ENCODE data around the gene HBA2. TPM values are rescaled to one million over a fixed set of nuclear protein-coding genes. Genes with fewer than 3 reads are reported as not detected.

The HBA2 gene
- polyA plus RNA-seq, 3 donors, result 2.8 to 193 (median 158) TPM

GRCh38 chr16:166375-167121 lies 6.1 kb upstream of the HBA2 start:
- Mint-ChIP-seq H3K27me3 (ENCODE audit: low read depth in 3 of 3) (peaks cover 72 to 85% (median 78%) of the 10 kb centered on the region in 3 donors), H3K4me3 (peak overlapping the region in 1 of 2 donors; percentile 79), H3K27ac (no peak overlapping the region), H3K9me3 (peaks cover 0 to 11% (median 6%) of the 10 kb centered on the region in 7 donors), H3K36me3 (no peaks in the 10 kb centered on the region), H3K4me1 (peaks cover 10% of the 10 kb centered on the region)
- no peak for TF ChIP-seq CTCF (IDR thresholded peaks at IDR 0.05)
- DNase-seq, result no peak
- peaks cover 37 to 69% of the 10 kb centered on the region in 2 donors for H3K27me3 ChIP-seq (ENCODE audit: control insufficient read depth in 2 of 2, insufficient read depth in 2 of 2, low read length in 2 of 2)
- no peaks in the 10 kb centered on the region for H3K36me3 ChIP-seq (replicated peaks in 1 of 2; ENCODE audit: control insufficient read depth in 1 of 2, insufficient read depth in 2 of 2, low read length in 2 of 2)
- 4% methylated on average over 38 of the region's 45 CpGs for WGBS (ENCODE audit: insufficient coverage)
- H3K4me3 ChIP-seq (replicated peaks in 1 of 3; ENCODE audit: low read depth in 2 of 3, low read length in 3 of 3), result no peak overlapping the region
- no peak overlapping the region for H3K9ac ChIP-seq (ENCODE audit: insufficient read depth, low read length, poor library complexity, severe bottlenecking)
- H3K27ac ChIP-seq (ENCODE audit: low read depth in 1 of 2, low read length in 2 of 2), result no peak overlapping the region
- H3K79me2 ChIP-seq (ENCODE audit: insufficient read depth, low read length), result no peaks in the 10 kb centered on the region
- H3K4me1 ChIP-seq (ENCODE audit: control insufficient read depth in 1 of 2, insufficient read depth in 2 of 2, low read length in 2 of 2), result peaks cover 8 to 16% of the 10 kb centered on the region in 2 donors
- intact Hi-C loops (cut with micrococcal nuclease), result no loop called here
- H4K20me1 ChIP-seq (ENCODE audit: insufficient read depth, low read length), result no peaks in the 10 kb centered on the region
- H2AFZ ChIP-seq (ENCODE audit: insufficient read depth, low read depth, low read length, poor library complexity, severe bottlenecking), result no peak overlapping the region
- H3K4me2 ChIP-seq (replicated peaks; ENCODE audit: extremely low read depth, low read length, poor library complexity, severe bottlenecking), result no peak overlapping the region
- H3K9me3 ChIP-seq (replicated peaks in 1 of 2; ENCODE audit: control insufficient read depth in 1 of 2, insufficient read depth in 1 of 2, low read length in 2 of 2), result peaks cover 0 to 21% of the 10 kb centered on the region in 2 donors

GRCh38 chr16:167122-167690 lies 5.5 kb upstream of the HBA2 start:
- Histone ChIP-seq H3K4me2 (replicated peaks; ENCODE audit: extremely low read depth, low read length, poor library complexity, severe bottlenecking) (no peak overlapping the region), H3K9ac (ENCODE audit: insufficient read depth, low read length, poor library complexity, severe bottlenecking) (no peak overlapping the region), H3K36me3 (replicated peaks in 1 of 2; ENCODE audit: control insufficient read depth in 1 of 2, insufficient read depth in 2 of 2, low read length in 2 of 2) (no peaks in the 10 kb centered on the region), H3K27me3 (ENCODE audit: control insufficient read depth in 2 of 2, insufficient read depth in 2 of 2, low read length in 2 of 2) (peaks cover 39 to 71% of the 10 kb centered on the region in 2 donors), H4K20me1 (ENCODE audit: insufficient read depth, low read length) (no peaks in the 10 kb centered on the region), H3K9me3 (replicated peaks in 1 of 2; ENCODE audit: control insufficient read depth in 1 of 2, insufficient read depth in 1 of 2, low read length in 2 of 2) (peaks cover 0 to 21% of the 10 kb centered on the region in 2 donors), H3K4me3 (replicated peaks in 1 of 3; ENCODE audit: low read depth in 2 of 3, low read length in 3 of 3) (no peak overlapping the region), H3K79me2 (ENCODE audit: insufficient read depth, low read length) (no peaks in the 10 kb centered on the region), H2AFZ (ENCODE audit: insufficient read depth, low read depth, low read length, poor library complexity, severe bottlenecking) (no peak overlapping the region), H3K4me1 (ENCODE audit: control insufficient read depth in 1 of 2, insufficient read depth in 2 of 2, low read length in 2 of 2) (peaks cover 8 to 16% of the 10 kb centered on the region in 2 donors), H3K27ac (ENCODE audit: low read depth in 1 of 2, low read length in 2 of 2) (no peak overlapping the region)
- intact Hi-C loops (cut with micrococcal nuclease), result no loop called here
- DNase-seq, result no peak
- Mint-ChIP-seq H3K27me3 (ENCODE audit: low read depth in 3 of 3) (peaks cover 75 to 85% (median 78%) of the 10 kb centered on the region in 3 donors), H3K4me3 (peak overlapping the region in 1 of 2 donors; percentile 79), H3K36me3 (no peaks in the 10 kb centered on the region), H3K9me3 (peaks cover 0 to 14% (median 6%) of the 10 kb centered on the region in 7 donors), H3K27ac (no peak overlapping the region), H3K4me1 (peaks cover 10% of the 10 kb centered on the region)
- 24% methylated on average over 11 of the region's 11 CpGs for WGBS (ENCODE audit: insufficient coverage)
- TF ChIP-seq CTCF (IDR thresholded peaks at IDR 0.05), result no peak
